Measurements from ENCODE around the gene ABCA13. TPM values are rescaled to one million over a fixed set of nuclear protein-coding genes. Genes with fewer than 3 reads are reported as not detected.

ABCA13 gene
- total RNA-seq, 1 donor from 2014 or later, result 2.2 TPM

- intact Hi-C loops (cut with DNase I), result no loop called here
- no peak for DNase-seq
- H3K4me1 ChIP-seq, result no peaks in the 10 kb centered on the region
- no peaks in the 10 kb centered on the region for H3K9me3 ChIP-seq
- H3K4me3 ChIP-seq, result no peak overlapping the region
- ATAC-seq, result no peak
- H3K27ac ChIP-seq, result no peak overlapping the region
- TF ChIP-seq CTCF (IDR thresholded peaks at IDR 0.05), result no peak
- no peaks in the 10 kb centered on the region for H3K27me3 ChIP-seq (ENCODE audit: low read depth)
- H3K36me3 ChIP-seq, result no peaks in the 10 kb centered on the region
Measured at GRCh38 chr7:48426966-48427555, 255.8 kb downstream of the ABCA13 start.

- ATAC-seq (no peak), DNase-seq (no peak)
- no peak overlapping the region for H3K4me3 ChIP-seq
- no peaks in the 10 kb centered on the region for H3K9me3 ChIP-seq
- H3K27me3 ChIP-seq (ENCODE audit: low read depth), result no peaks in the 10 kb centered on the region
- no peak overlapping the region for H3K27ac ChIP-seq
- intact Hi-C loops (cut with DNase I), result no loop called here
- no peaks in the 10 kb centered on the region for H3K4me1 ChIP-seq
- no peaks in the 10 kb centered on the region for H3K36me3 ChIP-seq
- no peak for TF ChIP-seq CTCF (IDR thresholded peaks at IDR 0.05)
Measured at GRCh38 chr7:48427671-48428070, 256.4 kb downstream of the ABCA13 start.

- intact Hi-C loops (cut with DNase I), result no loop called here
Measured at GRCh38 chr7:48428091-48428684, 256.9 kb downstream of the ABCA13 start.

GRCh38 chr7:48429117-48429516, 257.9 kb downstream of the ABCA13 start:
- H3K4me3 ChIP-seq, result no peak overlapping the region
- no peaks in the 10 kb centered on the region for H3K36me3 ChIP-seq
- no peaks in the 10 kb centered on the region for H3K9me3 ChIP-seq
- no peak overlapping the region for H3K27ac ChIP-seq
- no peaks in the 10 kb centered on the region for H3K27me3 ChIP-seq (ENCODE audit: low read depth)
- ATAC-seq, result no peak
- intact Hi-C loops (cut with DNase I), result no loop called here
- no peak for TF ChIP-seq CTCF (IDR thresholded peaks at IDR 0.05)
- DNase-seq, result no peak
- no peaks in the 10 kb centered on the region for H3K4me1 ChIP-seq

More at GRCh38 chr7:48428091-48428684, 256.9 kb downstream of the ABCA13 start:
- Histone ChIP-seq H3K27ac (no peak overlapping the region), H3K27me3 (ENCODE audit: low read depth) (no peaks in the 10 kb centered on the region), H3K9me3 (no peaks in the 10 kb centered on the region), H3K4me3 (no peak overlapping the region), H3K4me1 (no peaks in the 10 kb centered on the region), H3K36me3 (no peaks in the 10 kb centered on the region)
- DNase-seq (no peak), ATAC-seq (no peak)
- no peak for TF ChIP-seq CTCF (IDR thresholded peaks at IDR 0.05)

- DNase-seq, result no peak
Measured at GRCh38 chr7:48438206-48438605, 266.9 kb downstream of the ABCA13 start.

More at GRCh38 chr7:48438206-48438605, 266.9 kb downstream of the ABCA13 start:
- no peaks in the 10 kb centered on the region for H3K27me3 ChIP-seq (ENCODE audit: low read depth)
- no peaks in the 10 kb centered on the region for H3K9me3 ChIP-seq
- intact Hi-C loops (cut with DNase I), result no loop called here
- no peak for TF ChIP-seq CTCF (IDR thresholded peaks at IDR 0.05)
- H3K27ac ChIP-seq, result no peak overlapping the region
- no peaks in the 10 kb centered on the region for H3K4me1 ChIP-seq
- ATAC-seq, result no peak
- no peaks in the 10 kb centered on the region for H3K36me3 ChIP-seq
- no peak overlapping the region for H3K4me3 ChIP-seq
